Colonic mucosa (tissue), 4 donors: Measurements from ENCODE around the gene TBPL1. TPM values are rescaled to one million over a fixed set of nuclear protein-coding genes. Genes with fewer than 3 reads are reported as not detected.

ENCODE experiments used
- DNase-seq: peaks from one replicate; pipeline ENCODE4 v3.0.0-alpha.2; 2020
- H3K27ac ChIP-seq: fragments of 200-600 bp; one replicate; pipeline ENCODE4 v1.8.0; 2021
- H3K27me3 ChIP-seq: fragments of 200-600 bp; one replicate; pipeline ENCODE4 v1.8.0; 2021
- H3K36me3 ChIP-seq: fragments of 200-600 bp; one replicate; pipeline ENCODE4 v1.8.0; 2021
- H3K4me1 ChIP-seq: fragments of 200-600 bp; one replicate; pipeline ENCODE4 v1.8.0; 2021; ENCODE audit warnings: mild to moderate bottlenecking
- H3K4me3 ChIP-seq: fragments of 200-600 bp; one replicate; pipeline ENCODE4 v1.8.0; 2021
- H3K9ac ChIP-seq, 2 donors: one replicate each; pipeline ENCODE4 v1.7.0; 2013; ENCODE audit warnings: control low read depth in 2 of 2, low read depth in 2 of 2, low read length in 2 of 2
- H3K9me3 ChIP-seq: fragments of 200-600 bp; one replicate; pipeline ENCODE4 v1.8.0; 2021
- intact Hi-C: fragments of 100-400 bp; cut with DNase I; formaldehyde crosslinking; loops from one replicate; pipeline ENCODE4 v1.14.1; 2022
- total RNA-seq, 2 donors: library from RNA; stranded (reverse); fragmentation: NEBNext Ultra II Directional in 1 of 2; extraction: Animal tissue kit (Norgen Biotek cat#: 25700) in 1 of 2; gene quantifications; one replicate each; pipeline ENCODE4 v1.2.1, GENCODE V29; 2021
- TF ChIP-seq, protein P1 (sequence below): fragments of 200-600 bp; IDR thresholded peaks from one replicate; pipeline ENCODE4 v1.8.0; 2022; ENCODE audit warnings: antibody characterized with exemption, mild to moderate bottlenecking
- donor health status: healthy.
- donor health status: DM: no; HTN: no; CAD: no.
- donor health status: DM: no; HTN: no; CAD: no.

Gene TBPL1
- total RNA-seq, 2 donors from 2014 or later = 28.1 to 29.0 TPM

- DNase-seq = no peak
- H3K27ac ChIP-seq = no peak overlapping the region
- intact Hi-C loops = no loop called here
- H3K4me1 ChIP-seq = peaks cover 5% of the 10 kb centered on the region
- H3K9ac ChIP-seq = no peak overlapping the region
- no peaks in the 10 kb centered on the region for H3K9me3 ChIP-seq
- H3K4me3 ChIP-seq = no peak overlapping the region
- TF ChIP-seq, protein P1, sequence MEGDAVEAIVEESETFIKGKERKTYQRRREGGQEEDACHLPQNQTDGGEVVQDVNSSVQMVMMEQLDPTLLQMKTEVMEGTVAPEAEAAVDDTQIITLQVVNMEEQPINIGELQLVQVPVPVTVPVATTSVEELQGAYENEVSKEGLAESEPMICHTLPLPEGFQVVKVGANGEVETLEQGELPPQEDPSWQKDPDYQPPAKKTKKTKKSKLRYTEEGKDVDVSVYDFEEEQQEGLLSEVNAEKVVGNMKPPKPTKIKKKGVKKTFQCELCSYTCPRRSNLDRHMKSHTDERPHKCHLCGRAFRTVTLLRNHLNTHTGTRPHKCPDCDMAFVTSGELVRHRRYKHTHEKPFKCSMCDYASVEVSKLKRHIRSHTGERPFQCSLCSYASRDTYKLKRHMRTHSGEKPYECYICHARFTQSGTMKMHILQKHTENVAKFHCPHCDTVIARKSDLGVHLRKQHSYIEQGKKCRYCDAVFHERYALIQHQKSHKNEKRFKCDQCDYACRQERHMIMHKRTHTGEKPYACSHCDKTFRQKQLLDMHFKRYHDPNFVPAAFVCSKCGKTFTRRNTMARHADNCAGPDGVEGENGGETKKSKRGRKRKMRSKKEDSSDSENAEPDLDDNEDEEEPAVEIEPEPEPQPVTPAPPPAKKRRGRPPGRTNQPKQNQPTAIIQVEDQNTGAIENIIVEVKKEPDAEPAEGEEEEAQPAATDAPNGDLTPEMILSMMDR = no peak
- H3K36me3 ChIP-seq = no peaks in the 10 kb centered on the region
- H3K27me3 ChIP-seq = no peaks in the 10 kb centered on the region
These were observed 2.8 kb downstream of the TBPL1 start for GRCh38 chr6:133955582-133956415.

DNA sequence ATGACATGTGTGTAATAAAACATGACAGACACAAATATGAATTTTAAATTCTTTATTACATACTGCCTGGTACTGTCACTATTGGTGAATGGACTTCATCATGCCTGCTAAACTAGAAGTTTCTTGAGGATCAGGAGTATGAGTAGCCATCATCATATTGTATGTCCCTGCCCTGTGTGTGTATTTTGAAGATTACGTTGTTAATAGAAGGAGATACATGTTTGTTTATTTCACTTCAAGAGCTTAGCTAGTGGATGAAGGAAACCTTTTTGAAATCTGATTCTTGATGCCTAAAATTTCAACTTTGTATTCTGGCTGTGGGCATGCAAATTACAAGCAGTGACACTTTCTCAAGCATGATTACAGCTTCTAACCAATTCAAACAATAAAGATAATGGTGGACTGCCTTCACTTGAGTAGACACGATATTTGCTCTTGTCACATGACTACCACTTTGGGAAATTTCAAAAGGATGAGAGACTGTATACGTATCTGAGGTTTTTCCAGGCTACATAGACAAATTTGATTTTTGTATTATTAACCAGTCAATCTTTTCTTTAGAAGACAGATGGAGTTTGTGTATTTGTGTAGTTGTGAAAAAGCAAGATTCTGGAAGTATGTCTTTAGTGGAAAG lies 3.5 kb downstream of the TBPL1 start:
- Histone ChIP-seq H3K27ac (no peak overlapping the region), H3K27me3 (no peaks in the 10 kb centered on the region), H3K4me1 (peaks cover 5% of the 10 kb centered on the region), H3K9me3 (no peaks in the 10 kb centered on the region), H3K4me3 (no peak overlapping the region), H3K36me3 (no peaks in the 10 kb centered on the region), H3K9ac (no peak overlapping the region)
- TF ChIP-seq, protein P1 = no peak
- DNase-seq = no peak
- intact Hi-C loops = no loop called here

GRCh38 chr6:133957227-133957626 lies 4.2 kb downstream of the TBPL1 start:
- peaks cover 5% of the 10 kb centered on the region for H3K4me1 ChIP-seq

GRCh38 chr6:133957780-133958242 lies 4.8 kb downstream of the TBPL1 start:
- H3K27me3 ChIP-seq = no peaks in the 10 kb centered on the region
- H3K4me3 ChIP-seq = no peak overlapping the region
- H3K9me3 ChIP-seq = no peaks in the 10 kb centered on the region
- intact Hi-C loops = no loop called here
- no peak overlapping the region for H3K27ac ChIP-seq
- no peak overlapping the region for H3K9ac ChIP-seq
- DNase-seq = no peak
- H3K36me3 ChIP-seq = no peaks in the 10 kb centered on the region
- H3K4me1 ChIP-seq = peaks cover 5% of the 10 kb centered on the region
- TF ChIP-seq, protein P1 = no peak

More at GRCh38 chr6:133957227-133957626, 4.2 kb downstream of the TBPL1 start:
- Histone ChIP-seq H3K4me3 (no peak overlapping the region), H3K9ac (no peak overlapping the region), H3K36me3 (no peaks in the 10 kb centered on the region), H3K27ac (no peak overlapping the region), H3K9me3 (no peaks in the 10 kb centered on the region), H3K27me3 (no peaks in the 10 kb centered on the region)
- intact Hi-C loops = no loop called here
- DNase-seq = no peak
- TF ChIP-seq, protein P1 = no peak

DNA sequence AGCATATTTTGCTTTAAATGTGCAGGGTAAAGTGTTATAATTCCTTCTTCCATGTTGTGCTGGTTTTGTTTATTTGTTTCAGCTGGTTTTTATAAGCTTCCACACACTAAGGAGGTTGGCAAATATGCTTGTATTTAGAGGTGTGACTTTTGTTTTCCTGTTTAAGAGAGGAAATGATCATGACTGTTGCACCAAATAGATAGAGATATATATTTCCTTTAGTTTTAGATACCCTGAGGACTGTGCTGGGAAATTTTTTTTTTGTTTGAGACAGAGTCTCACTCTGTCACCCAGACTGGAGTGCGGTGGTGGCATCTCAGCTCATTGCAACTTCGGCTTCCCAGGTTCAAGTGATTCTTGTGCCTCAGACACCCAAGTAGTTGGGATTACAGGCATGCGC lies 5.8 kb downstream of the TBPL1 start:
- Histone ChIP-seq H3K4me3 (no peak overlapping the region), H3K27me3 (no peaks in the 10 kb centered on the region), H3K4me1 (peaks cover 5% of the 10 kb centered on the region), H3K27ac (no peak overlapping the region), H3K36me3 (no peaks in the 10 kb centered on the region), H3K9me3 (no peaks in the 10 kb centered on the region), H3K9ac (no peak overlapping the region)
- TF ChIP-seq, protein P1 = no peak
- no peak for DNase-seq
- intact Hi-C loops = no loop called here
